ENCODE data around the gene CMBL.
A peak's percentile ranks its signal among the peaks of the same experiment; 100 is the strongest.

The CMBL gene

DNA sequence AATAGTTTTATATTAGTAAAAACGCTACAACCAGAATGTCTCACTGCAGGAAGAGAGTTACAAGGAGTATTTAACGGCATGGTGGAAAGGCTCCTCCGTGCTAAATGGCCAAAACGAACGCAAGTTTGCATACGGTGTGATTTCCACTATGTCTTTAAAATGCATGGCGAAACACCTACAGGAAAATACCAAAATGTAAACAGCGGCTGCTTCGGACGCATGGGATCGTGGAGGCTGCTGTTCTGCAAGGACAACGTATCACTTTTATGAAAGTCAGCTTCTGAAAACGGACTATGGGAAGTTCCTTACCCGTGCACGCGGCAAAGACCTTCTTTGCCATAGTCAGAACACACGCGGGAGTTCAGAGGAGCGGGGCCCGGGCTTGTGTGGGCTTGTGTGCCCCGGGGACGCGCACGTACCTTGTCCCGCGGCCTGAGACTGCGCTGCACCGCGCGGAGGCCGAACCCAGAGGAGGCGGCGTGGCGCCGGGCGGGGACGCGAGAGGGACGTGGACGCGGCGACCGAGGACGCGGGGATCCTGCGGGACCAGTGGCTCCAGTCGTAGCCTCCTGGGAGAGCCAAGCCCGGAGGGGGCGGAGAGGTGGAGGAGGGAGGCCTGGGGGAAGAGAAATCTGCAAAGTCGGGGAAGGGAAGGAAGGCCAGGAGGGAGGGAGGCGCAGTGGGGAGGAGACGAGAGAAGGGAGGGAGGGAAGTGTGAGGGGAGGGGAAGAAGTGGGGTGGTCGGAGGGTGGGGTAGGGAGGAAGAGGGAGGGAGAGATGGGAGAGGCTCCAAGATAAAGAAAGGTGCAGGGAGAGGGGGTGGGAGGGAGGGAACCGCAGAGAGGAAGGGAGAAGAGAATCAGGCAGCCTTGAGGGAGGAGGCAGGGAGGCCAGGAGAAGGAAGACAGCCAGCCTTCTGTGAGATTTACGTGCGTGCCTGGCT is at the start of gene CMBL:
Gene CMBL (minus strand): TSS at position 697 of the 943 bp plus-strand sequence. CDS start 17,140 bp downstream, outside the sequence.
- Histone ChIP-seq H3K9ac (no peak within 1 kb of the TSS), H3K4me2 (no peak within 1 kb of the TSS), H4K20me1 (no peaks in the 10 kb centered on the region), H3K36me3 (no peaks in the 10 kb centered on the region), H3K27ac (no peak within 1 kb of the TSS), H3K9me3 (peaks cover 6% of the 10 kb centered on the region; the same call in 1 of the 2 replicates), H3K27me3 (peaks cover 30% of the 10 kb centered on the region), H3K4me1 (no peaks in the 10 kb centered on the region), H3K4me3 (no peak within 1 kb of the TSS)
- TF ChIP-seq Cebpa-rat (IDR thresholded peaks at IDR 0.05), result no peak

DNA sequence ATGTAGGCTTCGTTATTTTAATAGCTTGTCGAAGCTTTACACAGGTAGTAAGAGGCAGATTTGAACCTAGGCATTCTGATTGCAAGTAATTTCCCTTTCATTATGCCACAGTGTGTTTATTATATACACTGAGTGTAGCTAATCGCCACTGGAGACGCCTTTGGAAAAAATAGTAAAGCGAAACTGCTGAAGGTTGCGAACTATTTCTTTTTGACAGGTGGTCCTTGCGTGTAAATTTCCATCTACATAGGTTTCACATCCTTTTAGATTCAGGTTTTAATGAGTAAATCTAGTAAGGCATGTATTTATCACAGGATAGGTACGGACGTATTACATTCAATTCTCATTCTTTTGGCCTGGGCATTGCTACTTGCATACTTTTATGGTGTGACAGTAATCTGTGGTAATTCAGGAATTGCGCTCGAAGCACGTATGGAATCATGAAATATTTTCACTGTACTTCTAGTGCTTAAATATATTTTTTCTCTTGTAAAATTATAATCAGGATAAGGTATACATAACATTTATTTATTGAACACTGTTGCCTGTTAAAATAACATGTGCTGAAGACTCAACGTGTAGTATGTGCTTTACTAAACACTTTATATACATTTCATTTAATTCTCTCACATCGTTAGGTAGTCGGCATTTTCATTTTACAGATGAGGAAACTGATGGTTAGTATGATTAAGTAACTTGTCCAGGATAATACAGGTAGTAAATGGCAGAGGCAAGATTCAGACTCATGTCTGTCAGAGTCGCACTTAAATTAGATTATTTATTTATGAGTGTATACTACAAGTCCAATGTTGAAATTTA is 47.6 kb upstream of the CMBL start:
- Histone ChIP-seq H3K27ac (peak overlapping the region; percentile 96), H3K4me2 (peak overlapping the region; percentile 89), H3K4me1 (peaks cover 50% of the 10 kb centered on the region), H3K36me3 (peaks cover 9% of the 10 kb centered on the region; the same call in 1 of the 2 replicates), H3K4me3 (peak overlapping the region; percentile 92), H3K9ac (peak overlapping the region; percentile 94), H3K9me3 (peaks cover 5% of the 10 kb centered on the region), H4K20me1 (peaks cover 62% of the 10 kb centered on the region), H3K27me3 (no peaks in the 10 kb centered on the region)
- TF ChIP-seq Cebpa-rat (IDR thresholded peaks at IDR 0.05), result no peak

DNA sequence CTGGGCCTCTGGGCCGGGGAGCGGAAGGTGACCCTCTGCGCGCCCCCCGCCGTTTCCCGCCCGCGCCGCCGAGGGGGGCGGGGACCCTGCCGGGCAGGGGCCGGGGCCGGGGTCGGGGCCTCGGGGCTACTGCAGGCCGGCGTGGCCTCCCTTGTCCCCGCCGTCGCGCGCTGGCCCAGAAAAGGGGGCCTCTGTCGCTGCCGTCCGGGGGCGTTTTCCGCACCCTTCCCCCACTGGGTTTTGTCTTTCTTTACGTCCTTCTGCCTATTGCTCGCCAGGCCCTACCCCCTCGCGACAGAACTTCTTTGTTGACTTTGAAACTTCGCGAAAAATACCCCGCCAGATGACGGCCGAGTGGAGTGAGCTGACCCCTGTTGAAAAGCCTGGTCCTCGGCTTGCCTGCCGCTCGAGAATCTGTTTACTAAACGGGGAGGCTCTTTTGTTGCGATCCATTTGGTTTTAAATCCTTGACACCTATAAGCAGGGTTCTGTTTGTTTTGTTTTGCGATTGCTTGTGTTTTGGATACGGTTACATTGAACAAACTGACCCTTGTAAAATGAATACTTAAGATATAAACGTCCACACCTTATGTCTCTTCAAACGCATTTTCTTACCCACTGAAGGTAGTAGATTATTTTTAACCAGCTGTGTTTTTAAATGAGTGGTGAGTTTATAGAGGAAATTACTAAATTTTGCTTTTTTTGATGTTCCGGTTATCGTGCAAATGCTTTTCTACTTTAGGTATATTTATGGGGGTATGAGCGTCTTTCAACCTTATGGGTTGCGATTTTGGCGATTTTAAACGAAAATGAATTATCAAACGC is 46.6 kb upstream of the CMBL start:
- Histone ChIP-seq H3K27me3 (no peaks in the 10 kb centered on the region), H3K4me3 (peak overlapping the region; percentile 92), H3K27ac (peak overlapping the region; percentile 96), H3K9me3 (no peaks in the 10 kb centered on the region), H3K4me1 (peaks cover 47% of the 10 kb centered on the region), H4K20me1 (peaks cover 52% of the 10 kb centered on the region), H3K4me2 (peak overlapping the region; percentile 89), H3K9ac (peak overlapping the region; percentile 94), H3K36me3 (no peaks in the 10 kb centered on the region)
- no peak for TF ChIP-seq Cebpa-rat (IDR thresholded peaks at IDR 0.05)

DNA sequence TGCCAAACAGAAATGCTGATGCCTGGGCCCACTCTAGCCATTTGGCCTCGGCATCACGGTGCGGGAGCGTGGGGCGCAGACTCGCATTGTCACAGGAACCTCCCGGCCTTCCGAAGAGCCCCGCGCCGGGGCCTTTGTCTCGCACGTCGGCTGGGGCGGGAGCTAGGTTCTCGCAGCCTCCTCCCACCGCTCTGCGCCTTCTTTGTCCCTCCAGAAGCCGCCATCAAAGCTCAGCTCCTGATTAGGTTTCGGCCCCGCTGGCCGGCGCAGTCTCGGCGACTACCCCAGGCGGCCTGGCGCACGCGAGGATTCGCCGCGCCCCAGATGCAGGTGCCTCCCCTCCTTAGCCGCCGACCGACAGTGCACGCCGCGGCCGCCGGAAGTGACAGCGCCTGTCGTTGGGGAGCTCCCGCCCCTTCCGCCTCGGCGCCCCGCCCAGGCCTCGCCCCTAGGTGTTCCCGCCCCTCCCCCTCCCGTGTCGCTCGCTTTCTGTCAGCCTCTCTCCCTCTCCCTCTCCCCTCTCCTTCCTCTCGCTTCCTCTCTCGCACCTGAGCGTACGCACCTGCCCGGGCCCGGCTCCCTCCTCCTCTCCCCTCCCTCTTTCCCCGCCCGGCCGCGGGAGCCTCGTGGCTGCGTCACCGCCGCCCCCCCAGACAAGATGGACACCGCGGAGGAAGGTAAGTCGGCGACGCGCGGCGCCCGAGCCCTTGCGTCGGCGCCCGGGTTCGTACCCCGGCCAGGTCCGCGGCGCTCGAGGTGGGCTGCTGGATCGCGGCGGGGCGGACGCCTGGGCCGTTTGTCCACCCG is 45.7 kb upstream of the CMBL start, which contains the start of gene MARCHF6:
Gene MARCHF6 (plus strand): TSS at position 455 of the 807 bp plus-strand sequence. CDS start 204 bp downstream, at position 659.
- Histone ChIP-seq H3K9ac (peak within 1 kb of the TSS; percentile 94), H3K4me2 (peak within 1 kb of the TSS; percentile 89), H3K9me3 (no peaks in the 10 kb centered on the region), H3K36me3 (no peaks in the 10 kb centered on the region), H3K27ac (peak within 1 kb of the TSS; percentile 96), H3K27me3 (no peaks in the 10 kb centered on the region), H3K4me1 (peaks cover 47% of the 10 kb centered on the region), H4K20me1 (peaks cover 44% of the 10 kb centered on the region), H3K4me3 (peak within 1 kb of the TSS; percentile 92)
- TF ChIP-seq Cebpa-rat (IDR thresholded peaks at IDR 0.05), result no peak

DNA sequence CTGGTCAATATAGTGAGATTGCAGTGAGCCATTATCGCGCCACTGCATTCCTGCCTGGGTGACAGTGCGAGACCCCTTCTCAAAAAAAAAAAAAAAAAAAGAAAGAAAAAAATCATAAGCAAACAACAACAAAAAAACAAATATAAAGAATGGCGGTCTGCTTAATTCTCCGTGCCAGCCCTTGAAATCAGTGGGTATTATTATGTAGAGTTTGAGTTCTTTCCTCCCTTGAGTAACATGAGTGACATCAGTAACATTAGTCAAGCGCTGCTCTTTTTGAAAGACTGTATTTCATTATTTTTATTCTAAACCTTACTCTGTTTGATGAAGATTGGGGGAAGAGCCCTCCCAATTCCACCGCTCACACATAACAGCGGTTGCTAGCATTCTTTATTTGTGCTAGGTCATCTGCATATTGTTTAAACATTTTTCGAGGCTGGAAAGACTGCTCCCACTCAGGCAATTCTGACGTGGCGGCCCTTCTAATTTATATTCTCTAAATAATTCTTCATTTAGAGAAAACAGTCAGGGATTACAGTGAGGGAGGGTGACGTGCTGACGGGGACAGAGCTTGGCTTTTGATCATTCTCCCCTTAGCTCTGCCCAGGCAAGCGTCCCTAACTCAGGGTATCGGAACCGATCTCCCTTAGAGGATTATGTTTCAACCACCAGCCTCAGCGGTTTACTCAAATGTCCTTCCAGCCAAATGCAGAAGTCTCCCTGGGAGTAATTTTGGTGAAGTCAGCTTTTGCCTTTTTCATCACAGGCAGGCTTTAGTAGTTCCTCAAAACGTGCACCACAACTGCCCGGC is 44.9 kb upstream of the CMBL start:
- Histone ChIP-seq H3K27me3 (no peaks in the 10 kb centered on the region), H3K4me1 (peaks cover 41% of the 10 kb centered on the region), H3K9ac (peak overlapping the region; percentile 94), H3K36me3 (no peaks in the 10 kb centered on the region), H3K9me3 (no peaks in the 10 kb centered on the region), H4K20me1 (peaks cover 36% of the 10 kb centered on the region), H3K4me2 (peak overlapping the region; percentile 89), H3K4me3 (peak overlapping the region; percentile 92), H3K27ac (peak overlapping the region; percentile 96)
- TF ChIP-seq Cebpa-rat (IDR thresholded peaks at IDR 0.05), result no peak

DNA sequence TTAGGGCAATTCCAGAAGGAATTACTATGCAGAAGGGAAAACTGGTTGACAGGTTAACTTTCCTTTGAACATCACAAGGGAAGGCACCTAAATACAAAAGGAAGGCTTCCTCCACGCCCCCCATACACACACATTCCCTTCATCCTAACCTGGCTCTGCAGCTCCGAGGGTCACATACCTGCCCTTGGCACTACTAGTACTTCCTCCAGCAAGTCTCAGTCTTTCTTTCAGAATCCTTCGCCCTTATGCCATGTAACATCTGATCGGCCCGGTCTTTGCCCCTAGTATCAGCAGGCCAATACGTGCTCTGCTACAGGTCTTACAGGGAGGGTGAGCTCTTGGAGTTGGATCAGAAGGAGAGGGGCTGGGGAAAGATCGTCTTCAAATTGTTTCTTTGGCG is 44.2 kb upstream of the CMBL start:
- H3K36me3 ChIP-seq, result no peaks in the 10 kb centered on the region
- H3K27ac ChIP-seq, result no peak overlapping the region
- peaks cover 29% of the 10 kb centered on the region for H4K20me1 ChIP-seq
- no peaks in the 10 kb centered on the region for H3K27me3 ChIP-seq
- peak overlapping the region; percentile 89 for H3K4me2 ChIP-seq
- H3K4me3 ChIP-seq, result no peak overlapping the region; the same call in 1 of the 2 replicates
- H3K9me3 ChIP-seq, result no peaks in the 10 kb centered on the region
- peaks cover 34% of the 10 kb centered on the region for H3K4me1 ChIP-seq
- peak overlapping the region; percentile 94 for H3K9ac ChIP-seq
- no peak for TF ChIP-seq Cebpa-rat (IDR thresholded peaks at IDR 0.05)

DNA sequence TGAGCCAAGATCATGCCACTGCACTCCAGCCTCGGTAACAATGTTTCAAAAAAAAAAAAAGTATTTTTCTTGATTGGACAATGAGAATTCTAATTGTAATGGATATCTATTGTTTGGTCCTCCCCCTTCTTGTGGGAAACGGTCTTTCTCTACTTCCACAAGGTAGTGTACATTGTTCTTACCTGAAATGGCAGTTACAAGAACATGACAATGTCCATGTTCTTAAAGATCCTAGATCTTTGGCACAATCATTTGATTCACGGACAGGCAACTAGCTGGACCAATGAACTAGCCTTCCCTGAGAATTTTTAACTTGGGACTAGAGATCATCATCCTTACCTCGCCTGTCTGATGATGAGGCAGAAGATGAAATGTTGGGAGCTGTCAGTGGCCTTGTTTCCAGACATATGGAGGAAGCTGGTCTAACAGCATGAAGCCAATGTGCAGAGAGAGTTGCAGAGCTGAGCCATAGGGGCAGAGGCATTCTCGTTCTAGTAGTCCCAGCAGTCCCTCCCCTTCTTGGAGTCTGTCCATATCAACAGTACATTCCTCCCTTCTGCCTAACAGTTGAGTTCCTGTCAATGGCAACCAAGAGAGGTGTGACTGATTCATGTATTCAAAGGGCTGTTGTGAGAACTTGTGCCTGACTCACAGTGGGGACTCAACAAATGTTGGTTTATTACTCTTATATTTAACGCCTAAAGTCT is 43.6 kb upstream of the CMBL start:
- H3K4me3 ChIP-seq, result no peak overlapping the region
- no peaks in the 10 kb centered on the region for H3K27me3 ChIP-seq
- no peaks in the 10 kb centered on the region for H3K36me3 ChIP-seq
- peaks cover 28% of the 10 kb centered on the region for H3K4me1 ChIP-seq
- no peak overlapping the region for H3K9ac ChIP-seq
- peak overlapping the region; percentile 89; the same call in 1 of the 2 replicates for H3K4me2 ChIP-seq
- no peak for TF ChIP-seq Cebpa-rat (IDR thresholded peaks at IDR 0.05)
- H3K27ac ChIP-seq, result no peak overlapping the region
- H4K20me1 ChIP-seq, result peaks cover 23% of the 10 kb centered on the region
- no peaks in the 10 kb centered on the region for H3K9me3 ChIP-seq

All from BLaER1 (cell line).